ENCODE results near the gene JMJD6.
"Not testable (repeated sequence)": the region's sequence is repeated elsewhere in the genome, so short reads cannot be mapped to it uniquely, and the experiment has no call there.

The JMJD6 gene

DNA sequence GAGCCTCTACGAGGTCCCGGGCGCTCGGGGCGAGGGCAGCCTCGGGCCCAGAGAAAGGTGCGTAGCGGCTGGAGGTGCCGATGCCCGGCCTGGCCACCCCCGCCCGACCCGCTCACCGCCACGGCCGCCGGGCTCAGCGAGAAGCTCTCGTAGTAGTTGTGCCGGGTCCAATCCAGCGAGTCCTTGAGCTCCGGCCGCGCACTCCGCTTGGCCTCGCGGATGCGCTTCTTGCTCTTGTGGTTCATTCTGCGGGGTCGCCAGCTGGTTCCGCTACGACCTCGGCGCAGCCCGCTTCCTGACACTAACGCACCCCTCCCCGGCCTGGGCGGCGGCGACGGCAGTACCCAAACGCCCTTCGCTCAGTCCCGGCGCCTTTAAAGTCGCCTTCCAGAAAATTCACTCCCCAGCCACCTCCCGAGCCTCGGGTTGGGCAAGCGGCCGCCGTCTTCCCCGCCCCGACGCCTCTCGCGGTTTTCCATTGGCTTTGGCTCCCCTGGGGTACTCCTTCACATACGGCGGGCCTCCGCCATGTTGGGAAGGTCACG, at the start of gene JMJD6:
JMJD6 (minus strand) TSS at position 376 of the 545 bp plus-strand sequence; CDS start at position 245, 131 bp downstream.
- in situ Hi-C loops (cut with MboI; ENCODE audit: low sequenced_read_pairs) = no loop called here

DNA sequence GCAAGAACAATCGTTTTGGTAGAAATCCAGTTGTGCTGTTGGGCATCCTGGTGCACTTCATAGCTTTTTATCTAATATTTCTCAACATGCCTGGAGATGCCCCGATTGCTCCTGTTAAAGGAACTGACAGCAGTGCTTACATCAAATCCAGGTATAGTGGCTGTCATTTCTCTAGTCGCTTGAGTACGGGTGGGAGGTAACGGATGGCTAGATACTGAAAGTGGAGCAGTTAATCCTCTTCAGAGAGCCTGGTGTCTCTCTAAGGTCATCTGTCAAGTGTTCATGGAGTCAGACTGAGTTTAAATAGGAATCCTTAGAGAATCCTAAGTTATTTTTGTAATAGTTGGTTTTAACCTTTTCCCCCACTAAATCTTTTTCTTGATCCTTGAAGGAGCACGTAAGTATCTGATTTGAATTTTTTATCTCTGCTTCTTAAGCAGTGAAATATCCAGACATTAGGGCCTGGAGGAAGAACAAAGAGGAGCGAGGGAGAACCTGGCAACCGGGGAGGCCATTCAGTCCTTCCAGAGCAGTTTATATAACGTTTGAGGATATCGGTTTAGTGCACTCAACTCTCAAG, 48.7 kb upstream of the JMJD6 start:
- in situ Hi-C loops (cut with MboI; ENCODE audit: low sequenced_read_pairs) = no loop called here

DNA sequence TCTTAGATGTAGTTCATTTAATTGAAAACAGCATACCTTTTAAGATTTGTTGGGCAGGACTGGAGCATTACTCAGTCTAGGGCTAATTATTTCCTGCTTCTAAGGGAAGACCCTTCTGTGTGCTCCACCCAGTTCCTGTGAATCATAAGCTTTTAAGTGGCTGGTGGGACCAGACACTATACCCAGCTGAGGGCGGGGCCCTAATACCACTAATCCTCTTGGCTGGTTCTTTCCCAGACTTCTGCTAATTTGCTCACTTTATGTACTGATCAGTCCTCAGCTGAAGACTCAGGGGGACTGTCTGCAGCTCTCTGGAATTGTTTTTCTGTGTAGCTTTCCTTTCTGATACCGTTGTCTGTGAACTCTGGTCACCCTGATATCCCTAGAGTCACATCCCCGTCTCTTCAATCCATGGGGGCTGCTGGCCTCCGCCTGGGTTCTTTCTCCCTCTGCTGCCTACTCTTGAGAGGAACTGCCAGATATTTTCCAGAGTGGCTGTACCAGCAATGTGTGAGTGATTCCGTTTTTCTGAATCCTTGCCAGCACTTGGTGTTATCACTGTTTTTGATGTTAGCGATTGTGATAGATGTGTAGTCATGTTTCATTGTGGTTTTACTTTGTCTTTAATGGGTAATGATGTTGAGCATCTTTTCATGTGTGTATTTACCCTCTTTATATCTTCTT, 46.6 kb upstream of the JMJD6 start:
- in situ Hi-C loops (cut with MboI; ENCODE audit: low sequenced_read_pairs) = no loop called here

DNA sequence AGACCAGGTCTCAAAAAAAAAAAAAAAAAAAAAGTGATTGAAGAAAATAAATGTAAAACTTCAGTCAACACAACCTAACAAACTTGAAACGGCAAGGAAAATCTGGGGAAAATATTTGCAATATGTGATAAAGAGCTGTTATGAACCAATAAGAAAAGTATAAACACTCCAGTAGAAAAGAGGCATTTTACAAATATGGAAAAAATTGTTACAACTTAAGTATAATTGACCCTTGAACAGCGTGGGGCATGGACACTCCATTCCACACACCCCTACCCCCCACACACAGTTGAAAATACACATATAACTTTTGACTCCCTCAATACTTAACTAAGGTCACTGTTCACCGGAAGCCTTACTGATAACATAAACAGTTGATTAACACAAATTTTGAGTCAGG, 32.2 kb upstream of the JMJD6 start:
- in situ Hi-C loops (cut with MboI; ENCODE audit: low sequenced_read_pairs) = no loop called here

DNA sequence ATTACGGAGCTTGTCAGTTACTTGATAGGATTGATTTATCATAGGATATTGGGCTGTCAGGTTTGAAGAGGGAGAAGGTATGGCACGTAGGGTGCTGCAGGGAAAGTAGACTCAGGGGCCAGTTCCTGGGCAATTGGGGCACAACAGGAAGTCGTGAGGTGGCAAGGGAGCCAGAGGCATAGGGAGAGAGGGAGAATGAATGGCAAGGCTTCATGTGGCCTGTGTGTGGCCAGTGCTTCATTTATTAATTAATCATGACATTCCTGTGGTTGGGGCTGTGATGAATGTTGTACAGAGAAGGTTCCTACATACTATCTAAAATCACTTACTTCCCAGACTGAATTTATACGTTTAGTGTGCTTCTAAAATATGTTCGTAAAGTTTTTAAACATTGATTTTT, 30.9 kb upstream of the JMJD6 start:
- in situ Hi-C loops (cut with MboI; ENCODE audit: low sequenced_read_pairs) = no loop called here

- in situ Hi-C loops (cut with MboI; ENCODE audit: low sequenced_read_pairs) = no loop called here
Measured at GRCh38 chr17:76755285-76755684, 28.9 kb upstream of the JMJD6 start.

GRCh38 chr17:76753061-76753961, 26.9 kb upstream of the JMJD6 start:
- in situ Hi-C loops (cut with MboI; ENCODE audit: low sequenced_read_pairs) = no loop called here

DNA sequence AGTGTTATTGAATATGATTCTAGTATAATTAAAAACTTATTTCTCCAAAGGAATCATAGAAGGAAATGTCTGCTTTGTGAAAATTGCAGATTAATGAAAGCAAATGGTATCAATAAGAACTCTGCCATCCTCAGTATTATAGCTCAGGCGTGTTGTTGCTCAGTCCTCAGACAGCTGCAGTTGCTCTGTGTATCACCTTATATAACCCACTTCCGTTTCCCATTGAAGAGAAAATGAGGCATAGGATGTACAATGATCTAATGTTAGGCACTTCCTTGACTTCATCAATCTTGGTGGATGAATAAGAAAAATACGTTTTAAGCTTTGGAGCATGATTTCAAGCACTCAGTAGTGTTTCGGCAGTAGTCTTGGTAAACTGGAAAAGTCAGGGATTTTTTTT, 25.6 kb upstream of the JMJD6 start:
- in situ Hi-C loops (cut with MboI; ENCODE audit: low sequenced_read_pairs) = no loop called here

- in situ Hi-C loops (cut with MboI; ENCODE audit: low sequenced_read_pairs) = no loop called here
Measured at GRCh38 chr17:76751416-76751993, 25.1 kb upstream of the JMJD6 start.

DNA sequence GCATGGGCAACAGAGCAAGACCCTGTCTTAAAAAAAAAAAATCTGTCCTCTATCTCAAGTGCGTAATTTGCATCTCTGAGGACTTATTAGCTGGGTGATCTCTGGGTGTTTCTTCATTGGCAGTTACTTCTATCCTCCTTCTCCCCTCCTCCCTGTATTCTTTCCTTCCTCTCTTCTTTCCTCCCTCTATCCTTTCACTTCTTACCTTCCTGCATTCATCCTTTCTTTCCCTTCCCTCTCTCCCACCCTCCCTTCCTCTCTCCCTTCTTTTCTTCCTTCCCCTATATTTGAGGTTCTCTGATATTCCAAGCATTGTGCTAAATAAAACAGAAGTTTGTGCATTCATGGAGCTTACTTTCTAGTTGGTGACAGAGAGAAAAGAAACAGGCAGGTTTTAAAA, 22.3 kb upstream of the JMJD6 start:
- in situ Hi-C loops (cut with MboI; ENCODE audit: low sequenced_read_pairs) = no loop called here

- in situ Hi-C loops (cut with MboI; ENCODE audit: low sequenced_read_pairs) = no loop called here
Measured at GRCh38 chr17:76747716-76748363, 21.4 kb upstream of the JMJD6 start.

DNA sequence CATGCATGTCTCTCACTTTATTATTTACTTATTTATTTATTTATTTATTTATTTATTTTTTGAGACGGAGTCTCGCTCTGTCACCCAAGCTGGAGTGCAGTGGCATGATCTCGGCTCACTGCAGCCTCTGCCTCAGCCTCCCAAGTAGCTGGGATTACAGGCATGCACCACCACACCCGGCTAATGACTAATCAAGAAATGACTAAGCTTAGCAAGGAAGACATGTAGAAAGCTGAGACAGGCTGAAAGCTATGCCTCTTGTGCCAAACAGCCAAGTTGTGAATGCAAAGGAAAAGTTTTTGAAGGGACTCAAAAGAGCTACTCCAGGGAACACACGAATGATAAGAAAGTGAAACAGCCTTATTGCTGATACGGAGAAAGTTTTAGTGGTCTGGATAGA, 19.4 kb upstream of the JMJD6 start:
- in situ Hi-C loops (cut with MboI; ENCODE audit: low sequenced_read_pairs) = not testable (repeated sequence)

- in situ Hi-C loops (cut with MboI; ENCODE audit: low sequenced_read_pairs) = no loop called here
Measured at GRCh38 chr17:76744747-76745146, 18.3 kb upstream of the JMJD6 start.

DNA sequence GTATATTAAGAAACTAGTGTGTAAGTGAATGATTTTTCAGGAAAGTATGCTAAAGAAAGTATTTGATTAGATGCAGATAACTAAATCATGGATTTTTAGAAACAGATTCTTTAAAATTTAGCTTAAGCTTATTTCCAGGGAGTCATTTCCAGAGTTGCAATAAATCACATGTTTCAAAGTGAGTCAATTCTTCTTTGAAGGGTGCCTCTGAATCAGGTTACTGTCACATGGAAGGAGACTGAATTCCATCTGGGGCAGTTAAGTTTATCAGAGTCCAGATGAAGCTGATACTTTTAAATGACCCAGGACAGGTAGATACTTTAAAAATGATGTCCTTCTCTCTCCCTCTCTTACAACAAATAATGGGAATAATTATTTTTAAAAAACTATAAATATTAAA, 16.6 kb upstream of the JMJD6 start:
- in situ Hi-C loops (cut with MboI; ENCODE audit: low sequenced_read_pairs) = no loop called here

- in situ Hi-C loops (cut with MboI; ENCODE audit: low sequenced_read_pairs) = no loop called here
Measured at GRCh38 chr17:76740329-76741118, 14.1 kb upstream of the JMJD6 start.

DNA sequence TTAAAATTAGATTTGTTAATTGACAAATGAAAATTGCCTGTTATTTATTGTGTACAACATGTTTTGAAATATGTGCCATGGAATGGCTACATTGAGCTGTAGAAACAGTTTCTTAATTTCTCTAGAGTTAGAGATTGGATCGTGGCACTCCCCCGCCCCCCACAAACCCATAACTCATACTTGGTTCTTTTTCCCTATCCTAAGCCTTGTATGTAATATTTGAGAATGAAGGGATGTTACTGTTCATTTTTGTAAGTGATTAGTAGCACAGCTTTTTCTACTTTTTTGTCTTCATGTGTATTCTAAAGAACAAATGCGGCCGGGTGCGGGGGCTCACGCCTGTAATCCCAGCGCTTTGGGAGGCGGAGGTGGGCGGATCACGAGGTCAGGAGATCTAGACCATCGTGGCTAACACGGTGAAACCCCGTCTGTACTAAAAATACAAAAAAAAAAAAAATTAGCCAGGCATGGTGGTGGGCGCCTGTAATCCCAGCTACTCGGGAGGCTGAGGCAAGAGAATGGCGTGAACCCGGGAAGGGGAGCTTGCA, 13.2 kb upstream of the JMJD6 start:
- in situ Hi-C loops (cut with MboI; ENCODE audit: low sequenced_read_pairs) = not testable (repeated sequence)

GRCh38 chr17:76738468-76738850, 12.1 kb upstream of the JMJD6 start:
- in situ Hi-C loops (cut with MboI; ENCODE audit: low sequenced_read_pairs) = no loop called here

- in situ Hi-C loops (cut with MboI; ENCODE audit: low sequenced_read_pairs) = no loop called here
Measured at GRCh38 chr17:76737676-76738467, 11.5 kb upstream of the JMJD6 start, which contains the start of gene MFSD11. Gene MFSD11, plus strand, starts transcription at chr17:76738119. Its CDS starts 234 bp downstream, at chr17:76738353.

Data from hTERT RPE-1 (cell line).